HG03521 (cell line): ENCODE data around the gene GLIPR1L1.

Source experiments
- ATAC-seq: cut with Tn5 transposase; IDR thresholded peaks from one replicate; pipeline ENCODE4 v1.9.1; 2021; ENCODE audit warnings: mild to moderate bottlenecking, moderate library complexity; ENCODE audit not compliant: unreplicated experiment

The GLIPR1L1 gene

DNA sequence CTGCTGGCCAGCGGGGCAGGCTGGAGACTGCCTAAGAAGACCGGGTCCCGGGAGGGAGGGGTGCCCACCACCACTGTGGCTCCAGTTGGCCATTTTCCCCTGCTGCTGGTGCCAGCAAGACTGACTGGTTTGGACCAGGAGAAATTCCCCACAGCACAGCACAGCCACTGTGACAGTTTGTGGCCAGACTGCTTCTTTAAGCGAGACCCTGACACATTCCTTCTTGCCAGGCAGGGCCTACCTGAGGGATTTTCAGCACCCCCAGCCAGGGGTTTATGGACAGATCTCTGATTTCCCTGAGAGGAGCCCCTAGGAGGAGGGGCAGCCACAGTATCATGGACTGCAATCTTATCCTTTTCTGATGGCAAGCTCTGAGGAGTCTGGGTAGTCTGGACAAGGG is 15.5 kb downstream of the GLIPR1L1 start:
- no peak for ATAC-seq

DNA sequence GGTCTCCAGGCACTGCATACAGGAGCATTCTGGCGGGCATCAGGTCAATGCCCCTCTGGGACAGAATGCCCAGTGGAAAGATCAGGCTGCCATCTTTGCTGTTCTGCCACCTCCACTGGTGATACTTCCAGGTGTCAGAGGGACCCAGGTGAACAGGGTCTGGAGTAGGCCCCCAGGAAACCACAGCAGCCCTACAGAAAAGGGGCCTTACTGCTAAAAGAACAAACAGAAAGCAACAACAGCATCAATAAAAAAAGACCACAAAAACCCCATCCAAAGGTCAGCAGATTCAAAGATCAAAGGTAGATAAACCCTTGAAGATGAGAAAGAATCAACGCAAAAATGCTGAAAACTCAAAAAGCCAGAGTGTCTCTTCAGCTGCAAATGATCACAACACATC is 15.9 kb downstream of the GLIPR1L1 start:
- ATAC-seq = no peak

DNA sequence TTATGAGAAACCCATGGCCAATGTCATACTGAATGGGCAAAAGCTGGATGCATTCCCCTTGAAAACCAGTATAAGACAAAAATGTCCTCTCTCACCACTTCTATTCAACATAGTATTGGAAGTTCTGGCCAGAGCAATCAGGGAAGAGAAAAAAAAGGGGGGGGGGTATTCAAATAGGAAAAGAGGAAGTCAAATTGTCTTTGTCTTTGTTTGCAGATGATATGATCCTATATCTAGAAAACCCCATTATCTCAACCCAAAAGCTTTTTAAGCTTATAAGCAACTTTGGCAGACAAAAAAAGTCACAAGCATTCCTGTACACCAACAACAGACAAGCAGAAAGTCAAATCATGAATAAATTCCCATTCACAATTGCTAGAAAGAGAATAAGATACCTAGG is 19.5 kb downstream of the GLIPR1L1 start:
- no peak for ATAC-seq

DNA sequence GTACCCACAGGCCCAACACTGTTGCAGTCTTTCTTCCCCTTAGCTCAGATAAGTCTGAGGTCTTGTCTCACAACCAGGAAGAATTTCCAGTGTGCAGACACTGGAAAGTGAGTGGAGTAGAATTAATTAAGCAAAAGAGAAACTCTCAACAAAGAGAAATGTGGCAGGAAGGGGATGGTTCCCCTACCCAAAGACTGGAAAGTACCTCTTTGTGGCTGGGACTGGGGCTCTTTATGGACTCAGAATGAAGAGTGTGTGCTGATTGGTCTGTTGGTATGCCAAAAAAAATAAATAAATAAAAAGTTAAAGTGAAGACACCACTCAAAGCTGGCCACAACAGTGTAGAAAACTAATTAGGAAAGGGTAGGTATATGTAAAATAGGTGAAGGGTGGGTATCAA is 26.4 kb downstream of the GLIPR1L1 start:
- no peak for ATAC-seq

DNA sequence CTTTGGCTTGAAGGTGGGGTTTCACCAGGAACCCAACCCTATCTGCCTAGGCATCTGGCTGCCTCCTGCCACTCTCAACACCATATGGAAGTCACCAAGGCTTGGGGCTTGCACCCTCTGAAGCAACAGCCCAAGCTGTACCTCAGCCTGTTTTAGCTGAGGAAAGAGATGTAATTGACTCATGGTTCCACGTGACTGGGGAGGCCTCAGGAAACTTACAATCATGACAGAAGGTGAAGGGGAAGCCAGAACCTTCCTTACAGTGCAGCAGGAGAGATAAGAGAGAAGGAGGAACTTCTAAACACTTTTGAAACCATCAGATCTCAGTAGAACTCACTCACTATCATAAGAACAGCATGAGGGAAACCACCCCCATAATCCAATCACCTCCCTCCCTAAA is 26.9 kb downstream of the GLIPR1L1 start:
- no peak for ATAC-seq

DNA sequence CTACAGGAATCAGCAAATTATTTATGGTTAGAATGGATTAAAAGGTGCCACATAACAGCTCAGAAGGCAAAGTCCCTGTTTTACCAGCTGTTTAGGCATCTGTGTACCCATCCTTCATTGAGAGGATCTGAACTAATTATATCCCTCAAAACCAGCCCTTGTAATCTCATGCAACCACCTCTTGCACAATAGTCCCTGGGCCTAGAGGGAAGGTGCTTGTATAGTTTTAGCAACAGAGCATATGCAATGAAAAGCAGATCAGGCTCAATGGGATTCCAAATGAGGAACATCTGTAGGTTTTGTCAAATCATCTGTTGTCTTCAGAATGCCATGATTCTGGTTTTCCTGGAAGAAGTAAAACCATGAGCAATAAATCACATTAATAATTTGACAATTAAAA is 30.4 kb downstream of the GLIPR1L1 start:
- ATAC-seq = no peak

DNA sequence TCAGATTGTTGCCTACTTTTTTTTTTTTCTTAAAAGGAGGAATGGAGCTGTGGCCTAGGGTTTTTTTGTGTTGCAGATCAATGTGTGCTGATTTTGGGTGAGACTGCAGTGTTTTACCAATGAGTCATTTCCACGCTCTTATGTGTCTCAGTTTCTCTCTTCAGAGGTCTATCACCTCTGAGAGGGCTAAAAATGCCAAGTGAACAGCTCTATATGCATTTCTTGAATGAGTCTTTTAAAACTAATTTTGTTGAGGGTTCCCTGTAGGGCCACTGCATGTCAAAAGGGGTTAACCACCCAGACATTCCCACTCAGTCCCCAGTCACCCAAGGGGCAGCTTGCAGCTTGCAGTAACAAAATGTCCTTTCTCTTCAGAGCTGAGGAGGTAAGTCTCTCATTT is 32.2 kb downstream of the GLIPR1L1 start:
- no peak for ATAC-seq

DNA sequence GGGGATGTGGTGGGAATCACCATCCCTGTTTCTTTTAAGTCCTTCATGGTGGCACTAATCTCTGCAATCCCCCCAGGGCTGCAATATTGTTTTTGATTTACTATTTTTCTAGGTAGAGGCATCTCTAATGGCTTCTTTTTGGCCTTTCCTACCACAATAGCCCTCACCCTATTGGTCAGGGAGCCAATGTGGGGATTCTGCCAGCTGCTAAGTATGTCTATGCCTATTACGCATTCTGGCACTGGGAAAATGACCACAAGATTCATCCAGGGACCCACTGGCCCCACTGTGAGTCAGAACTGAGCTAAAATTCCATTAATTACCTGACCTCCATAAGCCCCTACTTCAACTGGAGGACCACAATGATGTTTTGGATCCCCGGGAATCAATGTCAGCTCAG is 40.5 kb downstream of the GLIPR1L1 start:
- no peak for ATAC-seq

DNA sequence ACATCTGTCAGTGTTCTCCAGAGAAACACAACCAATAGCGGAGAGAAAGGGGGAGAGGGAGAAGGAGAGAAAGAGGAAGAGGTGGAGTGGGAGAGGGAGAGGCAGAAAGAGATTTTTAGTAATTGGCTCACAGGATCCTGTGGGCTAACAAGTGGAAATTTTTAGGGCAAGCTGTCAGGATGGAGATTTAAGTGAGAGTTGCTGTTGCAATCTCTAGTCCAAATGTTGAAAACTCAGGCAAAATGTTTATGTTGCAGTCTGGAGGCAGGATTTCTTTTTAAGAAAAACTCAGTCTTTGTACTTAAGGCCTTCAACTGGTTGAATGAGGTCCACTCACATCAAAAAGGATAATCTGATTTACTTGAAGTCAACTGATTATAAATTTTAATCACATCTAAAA is 43.9 kb downstream of the GLIPR1L1 start:
- no peak for ATAC-seq

DNA sequence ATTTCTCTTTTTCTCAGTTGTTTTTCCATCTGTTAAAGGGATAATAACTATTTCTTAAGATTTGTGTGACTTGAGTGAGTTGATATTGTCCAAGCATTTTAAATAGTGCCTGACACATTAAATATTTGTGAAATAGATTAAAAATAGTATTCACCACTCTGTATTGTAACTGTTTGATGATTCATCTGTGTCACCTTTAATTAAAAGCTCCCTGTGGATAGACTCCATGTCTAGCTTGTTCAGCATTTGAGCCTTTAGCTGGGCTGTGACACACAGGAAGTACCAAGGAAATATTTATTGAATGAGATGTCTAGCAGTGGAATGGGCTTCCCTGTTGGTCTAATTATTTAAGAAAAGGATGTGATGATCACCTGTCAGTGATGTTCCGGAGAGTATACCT is 54.6 kb downstream of the GLIPR1L1 start:
- ATAC-seq = no peak

DNA sequence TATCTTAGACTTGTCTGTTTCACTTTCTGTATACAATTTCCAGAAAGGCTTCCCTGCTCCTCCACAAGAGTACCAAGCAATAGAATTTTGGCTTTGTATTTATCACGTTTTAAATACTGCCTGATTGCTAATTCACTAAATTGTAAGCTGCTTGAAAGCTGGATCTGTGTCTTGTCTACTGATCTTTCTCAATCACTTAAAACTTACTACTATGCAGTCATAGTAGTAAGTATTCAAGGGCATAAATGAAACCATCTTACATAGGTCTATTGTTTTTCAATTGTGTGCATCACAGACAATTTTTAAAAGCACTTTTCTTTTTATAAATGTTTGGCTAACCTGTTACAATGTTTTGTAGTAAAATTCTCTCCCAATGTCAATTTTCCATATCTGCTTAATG is 55.2 kb downstream of the GLIPR1L1 start:
- ATAC-seq = no peak

DNA sequence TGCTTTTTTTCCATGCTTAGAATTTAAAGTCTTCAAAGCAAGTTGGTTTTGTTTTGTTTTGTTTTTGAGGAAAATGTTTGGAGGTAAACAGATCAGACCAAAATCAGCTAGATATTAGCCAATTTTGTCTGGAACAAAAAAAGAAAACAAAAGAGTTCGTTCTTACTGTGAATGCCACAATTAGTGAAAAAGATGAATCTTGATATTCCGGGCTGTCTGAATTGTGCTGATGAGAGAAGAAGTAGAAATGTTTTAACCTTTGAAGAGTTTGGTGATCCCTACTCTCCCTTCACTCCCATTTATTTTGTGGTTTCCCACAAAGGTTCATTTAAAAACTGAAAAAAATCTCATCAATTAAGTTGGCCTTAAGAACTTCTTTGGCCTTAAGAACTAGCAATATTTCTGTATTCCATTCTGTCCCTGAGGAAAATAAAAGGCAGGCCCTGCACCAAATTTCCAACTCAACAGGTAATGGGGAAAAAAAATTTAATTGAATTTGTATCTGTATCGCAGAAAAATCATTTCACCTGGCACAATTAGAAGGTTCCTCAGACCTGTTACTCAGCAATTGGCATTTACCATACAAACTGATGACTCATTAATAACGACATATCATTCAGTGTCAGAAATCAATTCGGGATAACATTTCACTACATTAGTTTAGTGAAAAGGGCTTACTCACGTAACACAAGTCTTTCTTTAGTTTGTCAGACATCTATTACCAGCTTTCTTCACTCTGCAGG is 55.9 kb downstream of the GLIPR1L1 start:
- no peak for ATAC-seq

DNA sequence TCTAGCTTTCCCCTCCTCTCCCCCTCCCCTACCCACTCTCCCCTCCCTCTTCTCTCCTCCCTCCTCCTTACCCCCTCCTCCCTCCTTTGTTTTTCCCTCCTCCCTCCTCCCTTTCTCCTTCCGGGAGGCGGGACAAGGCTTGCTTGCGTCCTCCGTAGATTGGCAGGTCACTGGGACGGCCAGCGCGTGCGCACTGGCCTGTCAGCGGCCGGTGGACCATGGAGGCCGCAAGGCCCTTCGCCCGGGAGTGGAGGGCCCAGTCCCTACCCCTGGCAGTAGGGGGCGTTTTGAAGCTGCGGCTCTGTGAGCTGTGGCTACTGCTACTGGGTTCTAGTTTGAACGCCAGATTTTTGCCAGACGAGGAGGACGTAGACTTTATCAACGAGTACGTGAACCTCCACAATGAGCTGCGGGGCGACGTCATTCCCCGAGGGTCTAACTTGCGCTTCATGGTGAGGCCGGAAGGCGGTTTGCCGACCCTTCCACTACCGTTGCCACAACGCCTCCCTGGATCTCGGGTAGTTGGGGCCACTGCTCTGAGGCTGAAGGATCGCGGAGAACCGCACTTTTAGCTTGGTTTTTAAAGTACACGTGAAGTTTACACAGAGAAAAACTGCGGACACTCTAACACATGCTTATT is 56.5 kb downstream of the GLIPR1L1 start, which contains the start of gene GLIPR1L2:
Gene GLIPR1L2, plus strand, starts transcription at position 191 of the 640 bp plus-strand sequence. Its CDS starts 28 bp downstream, at position 219.
- ATAC-seq = peak; percentile 98

DNA sequence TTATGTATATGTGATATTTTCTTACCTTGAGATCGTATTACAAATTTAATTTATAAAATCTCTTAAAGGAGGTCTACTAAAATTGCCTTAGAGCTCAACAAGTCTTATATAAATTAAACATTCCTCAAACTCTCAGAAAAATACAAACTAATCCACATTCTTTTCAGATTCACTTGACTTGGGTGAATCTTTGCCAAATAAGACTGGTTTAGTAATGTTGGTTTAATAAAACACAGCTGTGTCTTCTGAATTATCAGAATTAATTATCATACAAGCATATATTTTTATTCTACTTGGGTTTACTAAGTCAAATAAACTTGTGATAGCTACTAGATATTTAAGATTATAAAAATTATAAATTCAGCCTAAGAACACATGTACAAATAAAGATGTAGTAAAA is 69.8 kb downstream of the GLIPR1L1 start:
- no peak for ATAC-seq

DNA sequence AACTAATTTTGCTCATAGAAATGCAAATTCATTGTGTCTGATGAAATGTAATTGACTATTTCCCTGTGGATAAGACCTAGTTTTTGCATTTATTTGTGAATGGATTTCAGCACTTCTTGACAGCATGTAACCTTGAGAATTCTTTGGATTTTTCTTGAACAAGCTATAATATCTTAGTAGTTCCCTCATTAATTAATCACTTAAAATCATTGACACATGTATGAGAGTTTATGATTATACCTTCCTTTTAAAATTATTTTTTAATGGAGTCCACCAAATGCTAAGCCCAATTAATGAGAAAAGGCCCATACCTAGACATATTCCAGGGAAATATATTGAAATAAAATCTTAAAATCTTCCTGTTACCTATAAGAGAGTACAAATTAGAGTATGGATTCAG is 73.2 kb downstream of the GLIPR1L1 start:
- no peak for ATAC-seq

DNA sequence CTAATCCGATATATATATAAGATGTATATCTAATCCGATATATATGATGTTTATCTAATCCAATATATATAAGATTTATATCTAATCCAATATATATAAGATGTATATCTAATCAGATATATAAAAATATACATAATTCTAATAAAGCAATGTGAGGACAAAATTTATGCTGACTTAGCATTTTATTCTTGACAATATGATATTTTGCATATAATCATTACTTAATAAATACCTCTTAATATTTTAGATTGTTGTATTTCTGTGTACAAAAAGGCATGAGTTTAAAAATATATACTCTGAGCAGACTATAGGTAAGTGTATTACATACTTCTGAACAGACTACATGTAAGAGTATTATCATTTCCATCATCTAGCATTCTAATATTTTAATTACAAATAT is 75.4 kb downstream of the GLIPR1L1 start:
- ATAC-seq = no peak

DNA sequence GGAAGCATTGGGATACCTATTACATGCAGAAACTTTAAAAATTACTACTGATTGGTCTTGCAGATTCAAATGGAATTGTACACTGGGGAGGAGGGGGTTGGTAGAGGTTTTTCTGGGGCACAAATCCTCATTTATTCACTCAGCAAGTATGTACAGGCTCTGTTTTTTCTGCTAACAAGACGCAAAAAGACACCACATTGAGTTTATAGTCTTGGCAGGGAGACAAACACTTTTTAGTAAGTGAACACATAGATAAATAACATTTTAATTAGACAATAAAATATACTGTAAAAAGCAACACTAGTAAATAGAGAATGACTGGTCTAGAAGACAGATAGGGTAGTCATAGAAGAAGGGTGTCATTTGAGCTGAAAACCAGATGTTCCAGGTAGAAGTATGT is 80.2 kb downstream of the GLIPR1L1 start:
- no peak for ATAC-seq

DNA sequence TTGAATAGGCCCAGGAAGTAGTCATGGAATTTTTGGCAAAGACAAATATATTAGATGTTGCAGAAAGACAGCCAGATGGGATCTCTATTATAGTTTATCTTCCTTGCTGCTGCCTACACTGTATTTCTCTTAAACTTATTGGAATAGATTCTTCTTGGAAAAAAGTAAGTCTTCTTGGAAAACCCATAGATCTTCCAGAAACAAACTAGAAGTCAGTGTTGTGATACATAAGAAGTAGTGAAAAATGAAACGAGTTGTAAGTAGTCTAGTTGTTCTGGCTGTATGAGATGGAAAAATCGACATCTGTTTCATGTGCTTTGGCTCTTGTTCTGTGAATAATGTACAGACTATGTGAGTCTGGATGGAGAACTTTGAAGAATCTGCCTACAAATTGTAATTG is 85.4 kb downstream of the GLIPR1L1 start:
- no peak for ATAC-seq
